DMS53 treated with DMSO at 0.1 percent for 48 hours (cell line): ENCODE data around the gene CELF1.
A peak's percentile ranks its signal among the peaks of the same experiment; 100 is the strongest.
"Not testable (repeated sequence)": the region's sequence is repeated elsewhere in the genome, so short reads cannot be mapped to it uniquely, and the experiment has no call there.

ENCODE experiments used
- DNase-seq: peaks from one replicate; lab custom pipeline; 2025; ENCODE audit not compliant: unreplicated experiment; lab: John Stamatoyannopoulos, UW

CELF1 gene

DNA sequence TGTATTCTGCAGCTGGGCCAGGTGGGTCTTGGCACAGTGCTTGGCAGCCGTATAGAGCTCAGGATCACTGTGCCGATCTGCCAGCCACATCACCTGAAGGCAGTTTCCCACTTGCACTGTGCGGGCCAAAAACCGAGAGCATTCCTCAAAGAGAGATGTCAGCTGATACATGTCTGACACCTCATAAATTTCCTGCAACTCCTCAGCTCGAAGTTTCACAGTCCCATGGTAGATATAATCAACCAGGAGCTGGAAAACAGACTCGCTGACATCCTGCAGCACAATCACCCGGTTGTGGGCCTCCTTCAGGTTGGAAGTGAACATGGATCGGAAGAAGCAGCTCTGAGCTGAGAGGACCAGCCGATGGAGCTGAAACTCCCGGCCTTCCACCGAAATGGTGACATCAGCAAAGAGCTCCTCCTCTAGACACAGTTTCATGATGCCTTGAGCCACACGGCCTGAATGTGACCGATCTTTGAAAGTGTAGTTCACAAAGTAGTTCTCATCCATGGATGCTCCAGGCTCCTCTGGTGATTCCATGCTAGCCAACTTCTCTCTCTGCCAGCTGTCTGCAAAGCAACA lies 24.6 kb upstream of the CELF1 start:
- no peak for DNase-seq

DNA sequence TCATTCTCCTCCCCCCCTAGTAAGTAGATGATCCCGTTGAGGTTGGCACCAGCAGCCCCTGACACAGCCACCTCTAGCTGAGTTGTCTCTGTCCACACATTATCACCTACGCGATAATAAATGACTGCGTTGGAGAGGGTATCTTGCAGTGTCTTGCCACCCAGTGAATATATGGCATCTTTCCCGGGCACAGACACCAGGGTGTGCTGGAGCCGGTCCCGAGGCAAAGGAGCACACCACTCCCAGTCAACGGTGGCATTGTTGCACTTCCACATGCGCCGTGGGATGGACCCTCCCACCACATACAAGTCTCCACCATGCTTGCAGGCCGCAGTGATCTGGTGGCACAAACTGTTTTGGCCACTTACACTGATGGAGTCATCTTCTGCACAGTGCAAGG lies 20.4 kb upstream of the CELF1 start:
- no peak for DNase-seq

GRCh38 chr11:47572715-47573255 lies 19.9 kb upstream of the CELF1 start:
- DNase-seq: no peak

DNA sequence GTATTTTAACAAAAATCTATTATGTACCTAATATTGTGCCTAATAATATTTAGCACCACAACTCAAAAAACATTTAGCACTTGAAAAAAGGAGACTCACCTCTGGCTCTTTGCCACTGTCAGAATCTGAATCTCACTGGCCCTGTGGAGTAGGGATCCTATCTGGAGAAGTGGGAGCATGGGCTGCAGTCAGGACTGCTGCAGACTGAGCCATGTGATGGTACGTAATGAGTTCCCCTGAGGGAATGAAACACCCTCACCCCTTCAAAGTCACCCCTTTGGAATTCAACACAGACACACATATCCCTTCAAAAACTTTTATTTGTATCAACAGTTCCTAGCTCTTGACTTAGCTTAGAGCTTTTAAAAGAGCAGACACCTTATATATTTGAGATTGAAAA lies 19.0 kb upstream of the CELF1 start:
- DNase-seq: no peak

DNA sequence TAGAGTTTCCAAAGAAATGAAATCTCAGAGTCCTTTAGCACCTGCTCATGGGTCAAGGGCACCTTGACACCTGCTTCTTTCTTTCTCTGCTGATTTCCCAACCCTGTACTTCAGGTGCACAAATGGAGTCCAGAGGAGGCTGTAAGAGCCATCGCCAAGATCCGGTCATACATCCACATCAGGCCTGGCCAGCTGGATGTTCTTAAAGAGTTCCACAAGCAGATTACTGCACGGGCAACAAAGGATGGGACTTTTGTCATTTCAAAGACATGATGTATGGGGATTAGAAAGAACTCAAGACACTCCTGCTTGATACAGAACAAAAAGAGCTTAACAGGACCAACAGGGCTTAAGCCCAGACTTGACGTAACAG lies 18.4 kb upstream of the CELF1 start:
- DNase-seq: no peak

DNA sequence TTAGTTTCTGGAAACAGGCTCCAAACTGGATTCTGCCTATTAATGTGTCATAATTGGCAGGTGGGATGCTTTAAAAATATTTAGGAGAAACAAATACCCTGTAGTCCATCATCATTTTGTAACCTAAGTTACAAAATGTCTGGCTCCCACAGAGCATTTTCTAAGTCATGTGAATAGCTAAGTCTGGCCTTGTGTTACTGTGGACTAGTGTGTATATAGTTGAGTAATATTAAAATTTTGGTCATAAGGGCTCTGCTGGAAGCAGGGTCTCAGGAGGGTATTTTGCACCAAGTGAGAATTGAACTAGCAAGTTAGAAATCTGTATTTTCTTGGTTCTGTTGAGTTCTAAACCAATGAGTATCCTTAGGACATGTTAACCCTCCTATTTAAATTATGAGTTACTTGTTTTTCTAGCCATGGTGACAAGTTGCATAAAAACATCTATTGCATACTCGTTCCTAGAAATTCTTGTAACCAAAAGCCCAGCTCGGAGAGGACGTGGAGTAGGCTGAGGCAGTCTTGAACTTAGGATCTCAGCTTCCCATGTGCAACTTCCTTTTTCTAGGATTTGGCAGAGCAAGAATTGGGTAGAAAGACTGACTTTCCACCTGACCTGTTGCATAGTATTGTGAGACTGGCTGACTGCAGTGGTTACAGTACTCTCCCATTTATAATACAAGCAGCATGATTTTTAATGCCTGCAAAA lies 17.9 kb upstream of the CELF1 start:
- DNase-seq: no peak

GRCh38 chr11:47569646-47570045 lies 16.7 kb upstream of the CELF1 start:
- no peak for DNase-seq

GRCh38 chr11:47566149-47566698 lies 13.3 kb upstream of the CELF1 start:
- no peak for DNase-seq

- DNase-seq: peak; percentile 11
Measured at GRCh38 chr11:47565340-47566148, 12.6 kb upstream of the CELF1 start, which contains the start of gene PTPMT1. Gene PTPMT1 (plus strand): TSS chr11:47565599. CDS start chr11:47565623, 24 bp downstream.

DNA sequence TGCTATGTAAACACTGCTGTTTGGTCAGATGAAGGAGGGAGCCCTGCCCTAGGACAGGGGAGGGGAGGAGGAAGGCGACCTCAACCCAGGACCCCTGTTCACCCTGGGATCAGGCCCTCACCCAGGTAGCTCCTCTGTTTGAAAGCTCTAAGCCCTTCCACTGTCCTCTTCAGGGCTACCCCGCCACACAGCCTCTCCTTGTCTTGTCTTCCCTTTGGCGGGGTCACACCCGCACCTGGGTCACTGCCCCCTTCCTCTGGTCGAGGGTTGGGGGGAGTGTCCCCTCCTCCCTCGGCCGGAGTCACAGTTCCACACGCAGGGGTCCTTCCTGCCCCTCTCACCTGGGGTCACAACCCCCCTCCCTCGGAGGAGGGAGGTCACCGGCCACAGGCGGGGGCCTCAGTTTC lies 12.0 kb upstream of the CELF1 start:
- no peak for DNase-seq

DNA sequence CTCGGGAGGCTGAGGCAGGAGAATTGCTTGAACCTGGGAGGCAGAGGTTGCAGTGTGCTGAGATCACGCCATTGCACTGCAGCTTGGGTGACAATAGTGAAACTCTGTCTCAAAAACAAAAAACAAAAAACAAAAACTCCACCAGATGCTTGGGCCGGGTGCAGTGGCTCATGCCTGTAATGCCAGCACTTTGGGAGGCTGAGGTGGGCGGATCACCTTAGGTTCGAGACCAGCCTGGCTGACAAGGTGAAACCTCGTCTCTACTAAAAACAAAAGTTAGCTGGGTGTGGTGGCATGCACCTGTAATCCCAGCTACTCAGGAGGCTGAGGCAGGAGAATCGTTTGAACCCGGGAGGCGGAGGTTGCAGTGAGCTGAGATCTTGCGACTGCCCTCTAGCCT lies 11.4 kb upstream of the CELF1 start:
- not testable (repeated sequence) for DNase-seq

GRCh38 chr11:47562393-47562792 lies 9.5 kb upstream of the CELF1 start:
- DNase-seq: not testable (repeated sequence)

DNA sequence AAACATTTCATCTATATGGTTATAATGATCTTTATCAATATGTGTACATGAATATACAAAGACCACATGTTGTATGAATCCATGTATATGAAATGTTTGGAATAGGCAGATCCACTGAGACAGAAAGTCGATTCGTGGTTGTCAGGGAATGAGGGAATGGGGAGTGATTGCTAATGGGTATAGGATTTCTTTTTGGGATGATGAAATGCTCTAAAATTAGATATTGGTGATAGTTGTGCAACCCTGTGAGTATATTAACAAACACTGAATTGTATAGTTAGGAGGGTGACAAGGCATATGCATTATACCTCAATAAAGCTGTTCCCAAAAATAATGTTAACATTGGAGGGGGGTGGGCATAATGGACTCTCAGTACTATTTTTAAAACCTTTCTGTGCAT lies 7.5 kb upstream of the CELF1 start:
- no peak for DNase-seq

- DNase-seq: no peak
Measured at GRCh38 chr11:47558695-47559094, 5.8 kb upstream of the CELF1 start.

GRCh38 chr11:47557004-47557403 lies 4.1 kb upstream of the CELF1 start:
- not testable (repeated sequence) for DNase-seq

DNA sequence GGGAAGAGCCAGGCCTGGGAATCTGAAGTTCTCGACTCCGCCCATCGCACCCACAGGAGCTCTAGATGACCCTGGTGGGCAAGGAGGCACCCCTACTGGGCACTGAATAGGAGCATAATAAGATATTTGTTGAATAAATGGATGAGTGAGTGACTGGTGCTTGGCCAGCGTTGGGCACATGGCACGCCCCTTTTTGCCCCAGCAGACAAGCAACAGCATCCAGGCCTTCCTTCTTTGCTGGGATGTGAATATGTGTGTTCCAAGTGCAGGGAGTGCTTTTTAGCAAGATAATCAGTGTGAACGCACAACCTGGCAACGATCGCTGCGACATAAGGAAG lies 443 bp upstream of the CELF1 start:
- DNase-seq: peak; percentile 77

- DNase-seq: no peak
Measured at GRCh38 chr11:47552056-47552565, 821 bp downstream of the CELF1 start.

- no peak for DNase-seq
Measured at GRCh38 chr11:47551086-47551485, 1.8 kb downstream of the CELF1 start.

GRCh38 chr11:47550288-47551047 lies 2.5 kb downstream of the CELF1 start:
- DNase-seq: no peak

- DNase-seq: not testable (repeated sequence)
Measured at GRCh38 chr11:47546274-47546673, 6.7 kb downstream of the CELF1 start.

- DNase-seq: no peak
Measured at GRCh38 chr11:47545298-47545697, 7.6 kb downstream of the CELF1 start.
